NCI-H748 treated with DMSO at 0.1 percent for 48 hours (cell line): ENCODE measurements around the gene MTHFD2L.

Experiments used
- DNase-seq: peaks from one replicate; lab custom pipeline; 2025; lab: John Stamatoyannopoulos, UW

Gene MTHFD2L

GRCh38 chr4:74252933-74253332 lies 95.0 kb downstream of the MTHFD2L start:
- DNase-seq: no peak

DNA sequence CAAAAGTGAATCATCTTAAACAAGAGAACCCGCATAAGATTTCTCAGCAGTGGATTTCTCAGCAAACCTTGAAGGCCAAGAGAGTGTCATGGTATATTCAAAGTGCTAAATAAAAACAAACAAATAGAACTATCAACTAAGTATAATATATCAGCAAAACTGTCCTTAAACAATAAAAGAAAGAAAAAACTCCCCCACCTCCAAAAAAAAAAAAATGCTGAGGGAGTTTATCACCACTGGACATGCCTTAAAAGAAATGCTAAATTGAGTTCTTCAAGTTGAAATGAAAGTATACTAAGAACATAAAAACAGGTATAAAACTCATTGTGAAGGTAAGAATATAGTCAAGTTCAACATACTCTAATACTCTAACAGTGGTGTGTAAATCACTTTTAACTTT lies 96.5 kb downstream of the MTHFD2L start:
- DNase-seq: no peak

GRCh38 chr4:74255096-74255495 lies 97.2 kb downstream of the MTHFD2L start:
- DNase-seq: no peak

- no peak for DNase-seq
Observed at GRCh38 chr4:74258963-74259362, 101.0 kb downstream of the MTHFD2L start.

GRCh38 chr4:74260036-74260435 lies 102.1 kb downstream of the MTHFD2L start:
- no peak for DNase-seq

- no peak for DNase-seq
Observed at GRCh38 chr4:74262522-74262921, 104.6 kb downstream of the MTHFD2L start.

- no peak for DNase-seq
Observed at GRCh38 chr4:74263551-74263950, 105.6 kb downstream of the MTHFD2L start.

DNA sequence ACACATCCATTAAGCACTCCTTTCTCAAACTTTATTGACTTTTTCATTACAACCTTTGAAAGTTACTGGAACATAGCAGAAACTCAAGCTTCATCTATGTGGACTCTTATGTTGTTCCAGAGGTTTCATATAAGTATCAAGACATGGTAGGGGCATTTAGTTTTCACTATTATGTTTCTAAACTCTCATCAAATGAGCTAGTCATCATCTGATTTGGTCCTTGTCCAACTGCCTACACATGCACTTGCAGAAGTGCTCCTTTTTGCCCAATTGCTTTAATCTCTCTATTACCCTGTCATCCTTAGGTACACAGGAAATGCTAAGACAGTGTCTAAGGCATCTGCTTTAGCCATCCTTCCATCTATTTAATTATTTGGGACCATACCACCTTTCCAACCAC lies 108.2 kb downstream of the MTHFD2L start:
- DNase-seq: no peak

DNA sequence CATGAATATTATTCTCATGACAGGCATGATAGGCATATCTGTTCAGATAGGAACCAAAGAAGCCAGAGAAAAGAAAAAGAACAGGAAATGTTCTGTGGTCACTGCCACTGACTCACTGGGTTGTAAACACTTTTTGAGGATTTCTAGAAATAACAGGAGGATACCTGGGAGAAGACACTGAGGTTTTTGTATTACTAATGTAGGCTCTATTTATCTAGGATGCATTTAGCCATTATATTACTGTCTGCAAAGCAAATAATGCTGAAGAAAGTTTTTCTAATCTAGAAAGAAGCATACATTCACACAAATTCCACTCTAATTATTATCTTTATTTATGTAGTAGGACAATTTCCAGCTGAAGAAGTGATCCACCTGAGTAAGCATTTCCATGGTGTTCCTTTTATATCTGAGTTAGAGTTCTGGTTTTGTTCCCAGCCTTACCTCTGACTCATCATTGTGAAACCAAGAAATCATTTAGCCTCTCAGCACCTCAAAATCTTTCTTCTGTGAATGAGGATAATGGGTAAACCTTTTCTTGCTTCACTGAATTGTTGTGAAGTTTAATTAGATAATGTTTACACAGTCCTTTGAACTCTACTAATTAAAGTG lies 110.2 kb downstream of the MTHFD2L start:
- DNase-seq: no peak

DNA sequence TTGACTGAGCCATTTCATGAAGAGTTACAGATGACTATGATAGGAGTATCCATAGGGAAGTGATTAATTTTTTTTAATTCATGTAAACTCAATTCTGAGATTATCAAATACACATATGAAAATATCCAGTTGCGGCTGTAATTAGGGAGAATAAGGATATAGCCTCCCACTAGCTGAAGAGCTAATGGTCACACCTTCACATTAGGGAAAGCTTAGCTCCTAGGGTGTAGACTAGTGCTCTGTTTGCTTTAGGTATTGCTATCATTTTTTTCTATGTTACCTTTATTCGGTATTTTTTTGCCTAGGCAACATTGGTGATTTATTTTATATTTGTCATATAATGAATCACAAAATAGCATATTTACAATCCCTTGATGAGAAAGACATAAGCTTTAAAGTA lies 110.7 kb downstream of the MTHFD2L start:
- DNase-seq: no peak

- DNase-seq: no peak
Observed at GRCh38 chr4:74278490-74278889, 120.6 kb downstream of the MTHFD2L start.

- no peak for DNase-seq
Observed at GRCh38 chr4:74279716-74280115, 121.8 kb downstream of the MTHFD2L start.

GRCh38 chr4:74282926-74283325 lies 125.0 kb downstream of the MTHFD2L start:
- no peak for DNase-seq

DNA sequence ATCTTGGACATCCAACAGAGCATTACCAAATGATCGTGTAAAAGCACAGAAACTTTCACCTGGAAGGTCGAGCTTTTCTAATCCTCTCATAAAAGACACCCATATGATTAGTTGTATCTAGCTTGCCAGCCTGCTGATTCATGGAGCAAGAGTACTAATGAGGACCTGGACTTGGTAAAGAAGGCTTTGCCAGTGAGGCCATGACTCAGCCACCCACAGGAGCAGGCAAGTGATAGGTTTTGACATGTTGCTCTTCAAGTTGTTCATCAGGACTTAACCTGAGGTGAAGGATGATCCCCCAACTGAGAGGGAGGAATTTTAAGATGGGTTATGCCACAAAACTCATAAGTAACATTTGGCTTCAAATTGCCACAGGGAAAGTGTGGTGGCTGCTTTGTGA lies 125.7 kb downstream of the MTHFD2L start:
- no peak for DNase-seq

DNA sequence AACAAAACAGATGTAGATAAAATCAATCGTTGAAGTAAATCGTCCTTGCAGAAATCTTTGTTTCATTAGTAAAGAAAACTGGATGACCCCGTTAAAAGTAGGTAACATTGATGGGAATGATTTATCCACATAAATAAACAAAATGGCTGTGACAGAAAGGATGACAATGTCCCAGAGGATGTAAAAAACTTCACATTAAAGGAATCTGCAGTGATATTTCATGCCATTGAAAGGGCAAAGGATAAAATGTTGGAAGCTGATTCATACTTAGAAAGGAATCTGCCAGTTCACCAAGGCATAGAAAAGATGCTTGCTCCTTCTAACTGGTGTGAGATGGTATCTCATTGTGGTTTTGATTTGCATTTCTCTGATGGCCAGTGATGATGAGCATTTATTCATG lies 126.1 kb downstream of the MTHFD2L start:
- DNase-seq: no peak

- no peak for DNase-seq
Observed at GRCh38 chr4:74287164-74287563, 129.2 kb downstream of the MTHFD2L start.

DNA sequence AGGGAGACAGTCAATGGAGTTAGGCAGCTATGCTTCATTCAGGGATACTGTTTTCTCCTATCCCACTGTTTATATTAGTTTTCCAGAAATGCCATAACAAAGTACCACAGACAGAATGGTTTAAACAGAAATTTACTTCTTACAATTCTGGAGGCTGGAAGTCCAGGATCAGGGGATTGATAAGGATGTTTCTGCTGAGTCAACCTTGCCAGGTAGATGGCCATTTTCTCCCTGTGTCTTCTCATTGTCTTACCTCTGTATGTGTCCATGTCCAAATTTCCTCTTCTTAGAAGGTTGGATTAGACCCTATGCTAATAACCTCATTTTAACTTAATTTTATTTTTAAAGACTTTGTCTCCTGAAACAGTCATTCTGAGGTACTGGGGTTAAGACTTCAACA lies 129.9 kb downstream of the MTHFD2L start:
- DNase-seq: no peak

GRCh38 chr4:74291471-74291870 lies 133.6 kb downstream of the MTHFD2L start:
- DNase-seq: no peak

GRCh38 chr4:74292111-74292870 lies 134.4 kb downstream of the MTHFD2L start:
- DNase-seq: no peak

GRCh38 chr4:74293558-74293957 lies 135.6 kb downstream of the MTHFD2L start:
- DNase-seq: no peak

DNA sequence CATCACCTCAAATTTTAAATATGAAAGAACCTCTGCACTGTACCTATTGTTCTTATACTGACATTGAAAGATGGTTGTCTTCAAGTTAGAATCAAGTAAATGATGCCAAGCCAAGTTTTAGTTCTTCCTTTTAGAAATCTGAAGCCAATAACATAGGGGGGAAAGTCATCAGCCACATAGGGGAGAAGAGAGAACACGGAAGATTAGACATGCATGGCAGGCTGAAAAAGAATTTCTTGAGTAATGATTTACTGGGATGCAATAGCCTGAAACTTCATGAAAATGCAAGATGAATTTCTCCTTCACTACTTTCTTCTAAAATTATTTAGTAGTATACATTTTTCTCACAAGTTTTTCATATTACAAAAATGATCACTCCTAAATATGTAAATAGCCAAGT lies 136.8 kb downstream of the MTHFD2L start:
- DNase-seq: no peak

DNA sequence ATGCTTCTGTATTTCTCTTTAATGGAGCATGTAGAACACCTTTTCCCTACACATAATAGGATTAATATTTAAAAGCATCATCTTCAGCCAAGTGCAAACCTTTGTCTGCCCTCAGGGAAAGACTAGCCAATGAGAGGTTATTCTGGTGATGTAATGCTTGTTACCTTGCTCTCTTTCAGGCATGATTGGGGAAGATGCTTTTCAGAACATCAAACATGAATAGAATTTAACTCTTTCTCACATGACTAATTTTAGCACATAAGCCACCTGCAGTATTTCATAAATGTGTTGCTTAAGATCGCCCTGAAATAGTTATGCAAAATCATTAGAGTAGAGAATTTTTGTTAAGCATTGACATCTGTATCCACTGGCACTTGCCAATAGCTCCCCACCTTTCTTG lies 139.6 kb downstream of the MTHFD2L start:
- DNase-seq: no peak

DNA sequence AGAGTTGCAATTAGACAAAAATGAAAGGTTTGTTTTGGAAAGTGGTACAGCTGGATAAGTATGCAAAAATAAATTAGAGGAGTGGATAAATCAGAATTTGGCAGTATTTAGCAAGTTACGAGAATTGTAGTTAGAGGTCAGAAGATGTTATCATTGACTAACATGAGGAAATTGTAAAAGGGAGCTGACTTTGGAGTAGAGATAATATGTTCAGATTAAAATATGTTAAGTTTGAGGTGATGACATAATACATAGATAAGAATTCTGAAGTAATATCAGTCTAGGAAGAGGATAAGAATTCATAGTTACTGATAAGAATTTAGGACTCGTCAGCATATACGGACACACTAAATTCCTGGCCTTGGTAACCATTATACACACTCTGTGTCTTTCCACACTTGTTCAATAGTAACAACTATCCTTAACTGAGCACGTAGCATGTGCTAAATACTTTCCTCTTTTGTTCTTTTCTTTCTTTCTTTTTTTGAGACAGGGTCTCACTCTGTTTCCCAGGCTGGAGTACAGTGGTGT lies 146.2 kb downstream of the MTHFD2L start:
- DNase-seq: no peak

DNA sequence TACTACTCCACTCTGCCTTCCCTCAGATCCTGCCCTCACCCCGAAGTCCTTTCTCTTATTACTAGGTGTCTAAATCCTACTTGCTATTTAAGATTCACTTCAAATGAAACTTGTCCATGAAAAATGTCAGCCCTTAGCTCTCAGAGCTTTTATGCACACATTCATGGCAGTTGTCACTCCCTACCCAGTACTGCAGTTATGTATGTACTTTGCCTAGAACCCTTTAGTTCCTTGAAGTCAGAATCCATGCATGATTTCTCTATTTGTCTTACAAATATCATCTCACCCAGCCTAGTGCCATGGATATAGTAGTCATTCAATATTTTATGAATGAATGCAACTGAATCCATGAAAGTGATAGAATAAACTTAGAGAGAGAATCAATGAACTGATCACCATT lies 147.1 kb downstream of the MTHFD2L start:
- no peak for DNase-seq
